ENCODE data around the gene C5orf47. TPM values are rescaled to one million over a fixed set of nuclear protein-coding genes. Genes with fewer than 3 reads are reported as not detected.

C5orf47 gene
- polyA plus RNA-seq, 2 of the 4 experiments (the other 2 are of a cell fraction): 0.13 TPM; not detected in 1

DNA sequence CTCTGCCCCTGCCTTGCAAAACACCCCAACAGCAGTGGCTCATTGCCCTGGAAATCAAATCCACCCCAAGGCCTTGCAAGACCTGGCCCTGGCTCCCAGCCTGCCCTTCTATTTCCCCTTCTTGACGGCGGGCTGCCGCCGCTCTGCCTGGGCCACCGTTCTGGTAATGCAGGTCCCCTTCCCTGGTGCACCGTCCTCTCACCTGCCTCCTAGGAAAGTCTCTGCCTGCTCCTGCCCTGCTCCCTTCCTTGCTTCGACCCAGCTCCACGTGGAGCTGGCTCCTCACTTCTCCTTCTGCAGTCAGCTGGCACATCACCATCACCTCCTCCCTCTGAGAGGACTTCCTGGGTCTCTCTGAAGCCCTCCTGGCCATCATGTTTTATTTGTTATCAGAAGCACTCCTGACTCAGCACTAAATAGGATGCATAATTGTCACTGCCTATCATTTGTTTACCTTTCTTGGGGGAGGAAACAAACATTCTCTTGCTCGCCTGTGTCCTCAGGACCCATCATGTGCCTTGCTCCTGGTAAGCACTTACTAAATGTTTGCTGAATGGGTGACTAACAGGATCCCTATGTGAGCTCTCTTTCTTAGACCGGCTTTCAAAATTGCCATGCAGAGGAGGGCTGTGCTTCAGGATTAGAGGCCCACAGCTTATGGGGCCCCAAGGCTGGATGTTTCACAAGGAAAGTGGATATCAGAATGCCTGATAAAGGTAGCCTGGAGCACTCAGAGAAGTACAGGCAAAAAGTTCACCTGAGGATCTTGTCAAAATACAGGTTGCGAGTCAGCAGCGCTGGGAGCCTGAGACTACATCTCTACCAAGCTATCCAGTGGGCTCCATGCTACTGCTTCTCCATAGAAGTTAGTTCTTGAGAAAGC is 19.6 kb upstream of the C5orf47 start (continued):
- peak; percentile 19; the same call in 2 of the 3 replicates for TF ChIP-seq SMC3 (IDR thresholded peaks at IDR 0.05)
- TF ChIP-seq ZSCAN20 (CRISPR knock-in tag; IDR thresholded peaks at IDR 0.05): 0 out of 2 replicates have a peak, but pooled peaks have one; percentile 52
- TF ChIP-seq CHD2 (IDR thresholded peaks at IDR 0.05; ENCODE audit: low read length, partially characterized antibody): no peak
- no peak for TF ChIP-seq RNF2 (IDR thresholded peaks at IDR 0.05; ENCODE audit: borderline replicate concordance, low read depth)
- peak; percentile 59; the same call in 1 of the 2 replicates for TF ChIP-seq NFE2L2 (conservative IDR thresholded peaks at IDR 0.05; ENCODE audit: low read length)
- no peak for TF ChIP-seq ZNF302 (CRISPR knock-in tag; IDR thresholded peaks at IDR 0.05)
- no peak for TF ChIP-seq PHF8 (IDR thresholded peaks at IDR 0.05; ENCODE audit: borderline replicate concordance, low read depth)

DNA sequence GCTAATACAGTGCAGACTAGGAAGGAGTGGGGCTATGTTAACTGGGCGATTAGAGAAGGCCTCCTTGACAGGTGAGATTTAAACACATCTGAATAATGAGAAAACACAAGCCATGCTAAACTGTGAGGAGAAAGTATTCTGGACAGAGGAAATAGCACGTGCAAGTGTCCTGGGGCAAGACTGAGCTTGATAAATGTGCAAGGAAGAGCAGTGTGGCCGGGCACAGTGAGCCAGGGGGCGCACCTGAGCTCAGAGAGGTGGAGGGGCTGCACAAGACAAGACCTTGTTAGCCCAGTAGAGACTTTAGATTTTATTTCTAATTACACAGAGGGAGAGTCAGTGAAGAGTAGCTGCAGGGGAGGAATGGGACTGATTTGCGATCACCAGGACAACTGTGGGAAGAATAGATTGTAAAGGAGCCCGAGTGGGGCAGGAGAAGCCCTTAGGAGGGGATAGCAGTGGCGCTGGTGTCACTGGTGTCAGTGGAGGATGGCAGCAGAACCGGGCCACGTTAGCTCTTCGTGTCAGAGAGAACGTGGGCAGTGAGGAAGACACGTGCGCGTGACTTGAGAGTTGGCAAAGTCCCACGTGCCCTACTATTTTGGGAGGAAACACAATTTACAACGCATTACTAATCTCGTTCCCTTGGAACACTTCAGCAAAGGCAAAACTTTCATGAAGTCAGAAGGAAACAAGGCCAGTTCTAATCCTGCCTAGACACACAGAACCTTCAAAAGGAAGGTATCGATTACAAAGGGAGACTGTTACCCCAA is 17.9 kb upstream of the C5orf47 start:
- peak overlapping the region; percentile 69 for H3K4me2 ChIP-seq
- peaks cover 53% of the 10 kb centered on the region for H3K4me1 ChIP-seq
- no peak overlapping the region for H3K4me3 ChIP-seq
- no peak for ATAC-seq
- no peak for DNase-seq (ENCODE audit: low read depth in 1 of 2, low spot score in 1 of 2)
- 93% methylated on average over 18 of the region's 18 CpGs for WGBS (ENCODE audit: missing lambda C conversion rate)
- H3K9me3 ChIP-seq: no peaks in the 10 kb centered on the region
- no peak for FAIRE-seq
- peak overlapping the region; percentile 96 to 97 for H3K27ac ChIP-seq
- TF ChIP-seq, protein P1, sequence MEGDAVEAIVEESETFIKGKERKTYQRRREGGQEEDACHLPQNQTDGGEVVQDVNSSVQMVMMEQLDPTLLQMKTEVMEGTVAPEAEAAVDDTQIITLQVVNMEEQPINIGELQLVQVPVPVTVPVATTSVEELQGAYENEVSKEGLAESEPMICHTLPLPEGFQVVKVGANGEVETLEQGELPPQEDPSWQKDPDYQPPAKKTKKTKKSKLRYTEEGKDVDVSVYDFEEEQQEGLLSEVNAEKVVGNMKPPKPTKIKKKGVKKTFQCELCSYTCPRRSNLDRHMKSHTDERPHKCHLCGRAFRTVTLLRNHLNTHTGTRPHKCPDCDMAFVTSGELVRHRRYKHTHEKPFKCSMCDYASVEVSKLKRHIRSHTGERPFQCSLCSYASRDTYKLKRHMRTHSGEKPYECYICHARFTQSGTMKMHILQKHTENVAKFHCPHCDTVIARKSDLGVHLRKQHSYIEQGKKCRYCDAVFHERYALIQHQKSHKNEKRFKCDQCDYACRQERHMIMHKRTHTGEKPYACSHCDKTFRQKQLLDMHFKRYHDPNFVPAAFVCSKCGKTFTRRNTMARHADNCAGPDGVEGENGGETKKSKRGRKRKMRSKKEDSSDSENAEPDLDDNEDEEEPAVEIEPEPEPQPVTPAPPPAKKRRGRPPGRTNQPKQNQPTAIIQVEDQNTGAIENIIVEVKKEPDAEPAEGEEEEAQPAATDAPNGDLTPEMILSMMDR (IDR thresholded peaks at IDR 0.05): 0 out of 3 replicates have a peak, but pooled peaks have one; percentile 24
- TF ChIP-seq ZC3H11A (IDR thresholded peaks at IDR 0.05) (no peak), KDM1A (IDR thresholded peaks at IDR 0.05; ENCODE audit: low read depth) (peak; percentile 82; the same call in 1 of the 2 replicates), HDAC2 (IDR thresholded peaks at IDR 0.05) (peak; percentile 42; the same call in 1 of the 2 replicates), SREBF2 (IDR thresholded peaks at IDR 0.05) (no peak)
- TF ChIP-seq, protein P2, sequence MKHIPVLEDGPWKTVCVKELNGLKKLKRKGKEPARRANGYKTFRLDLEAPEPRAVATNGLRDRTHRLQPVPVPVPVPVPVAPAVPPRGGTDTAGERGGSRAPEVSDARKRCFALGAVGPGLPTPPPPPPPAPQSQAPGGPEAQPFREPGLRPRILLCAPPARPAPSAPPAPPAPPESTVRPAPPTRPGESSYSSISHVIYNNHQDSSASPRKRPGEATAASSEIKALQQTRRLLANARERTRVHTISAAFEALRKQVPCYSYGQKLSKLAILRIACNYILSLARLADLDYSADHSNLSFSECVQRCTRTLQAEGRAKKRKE (CRISPR knock-in tag; IDR thresholded peaks at IDR 0.05; ENCODE audit: low read depth): no peak
- ChIA-PET CTCF (interaction anchor here (0.6 to 9.2 kb wide), 11 partner anchors 13 to 353 kb away, joined by 3 to 229 read pairs (median 3); partner anchors contain the start of gene BOD1), POLR2A (interaction anchor here (0.6 to 2.1 kb wide), 2 partner anchors 83 to 261 kb away, joined by 3 to 8 read pairs; partner anchors contain the start of gene CPEB4)

DNA sequence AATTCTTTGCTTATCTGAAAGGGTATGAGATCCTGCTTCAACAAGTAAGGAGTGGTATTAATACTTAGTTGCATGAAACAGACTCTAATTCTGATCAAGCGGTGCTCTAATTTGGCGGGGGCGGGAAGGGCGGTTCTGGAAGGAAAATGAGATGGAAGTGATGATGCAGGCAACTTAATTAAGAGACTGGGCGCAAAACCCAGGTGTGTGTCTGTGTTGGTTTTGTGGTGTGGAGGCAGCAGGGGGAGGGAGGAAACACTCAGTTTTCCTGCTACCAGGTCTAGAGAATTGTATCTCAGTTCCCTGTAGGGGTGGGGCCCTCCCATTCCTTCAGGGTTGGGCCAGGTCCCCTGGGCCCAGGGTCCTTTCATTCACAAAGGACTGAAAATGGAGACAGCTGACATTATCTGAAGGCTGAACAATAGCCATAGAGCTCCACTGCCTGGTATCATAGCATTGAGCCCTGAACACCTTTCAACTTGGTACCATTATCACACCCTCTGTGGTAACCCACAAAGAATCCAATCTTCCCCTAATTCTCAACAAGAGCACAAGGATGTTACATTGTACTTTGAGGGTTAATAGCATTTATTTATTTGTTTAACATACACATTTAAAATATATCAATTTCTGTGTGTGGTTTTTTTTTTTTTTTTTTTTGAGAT is 17.2 kb upstream of the C5orf47 start:
- no peak overlapping the region for H3K4me2 ChIP-seq
- ChIA-PET POLR2A (interaction anchor here (0.8 to 2.1 kb wide), 3 partner anchors 84 to 355 kb away, joined by 3 to 12 read pairs (median 3); partner anchors contain the start of genes BOD1 and CPEB4), CTCF (interaction anchor here (0.6 to 9.2 kb wide), 19 partner anchors 9 to 369 kb away, joined by 3 to 229 read pairs (median 5); partner anchors contain the start of genes BOD1 and C5orf47)
- no peak for FAIRE-seq
- DNase-seq (ENCODE audit: low read depth in 1 of 2, low spot score in 1 of 2): no peak
- WGBS (ENCODE audit: missing lambda C conversion rate): 92% methylated on average over 5 of the region's 5 CpGs
- H3K4me3 ChIP-seq: no peak overlapping the region
- peaks cover 53% of the 10 kb centered on the region for H3K4me1 ChIP-seq
- TF ChIP-seq RAD21 (conservative IDR thresholded peaks at IDR 0.05 in 1 of 2, IDR thresholded peaks at IDR 0.05 in 1 of 2) (peak in 1 of 2 experiments; percentile 7; a peak in 1 of 5 replicates), GATA3 (IDR thresholded peaks at IDR 0.05; ENCODE audit: borderline replicate concordance) (no peak)
- no peaks in the 10 kb centered on the region for H3K9me3 ChIP-seq
- peak overlapping the region; percentile 96 to 97 for H3K27ac ChIP-seq
- ATAC-seq: no peak
